BLaER1 treated with 17β-estradiol and CSF1 and Interleukin-3, amounts not matched to agents 10 nM and 100 nM (cell line): ENCODE data around the gene C13orf46.

Experiments used
- H3K27ac ChIP-seq, 11 experiments: shearing (Covaris generic); formaldehyde crosslinking; 2 replicates each; pipeline ENCODE4 v1.8.1; 2022
- H3K27me3 ChIP-seq, 11 experiments: shearing (Covaris generic); formaldehyde crosslinking; 2 replicates each; pipeline ENCODE4 v1.8.1; 2022
- H3K36me3 ChIP-seq, 11 experiments: shearing (Covaris generic); formaldehyde crosslinking; 2 replicates each; pipeline ENCODE4 v1.8.1; 2022
- H3K4me1 ChIP-seq, 10 experiments: shearing (Covaris generic); formaldehyde crosslinking; 2 replicates each; pipeline ENCODE4 v1.8.1; 2022
- H3K4me2 ChIP-seq, 11 experiments: shearing (Covaris generic); formaldehyde crosslinking; 2 replicates each; pipeline ENCODE4 v1.8.1; 2022
- H3K4me3 ChIP-seq, 10 experiments: shearing (Covaris generic); formaldehyde crosslinking; 2 replicates each; pipeline ENCODE4 v1.8.1; 2022
- H3K9ac ChIP-seq, 11 experiments: shearing (Covaris generic); formaldehyde crosslinking; 2 replicates each; pipeline ENCODE4 v1.8.1; 2022
- H3K9me3 ChIP-seq, 11 experiments: shearing (Covaris generic); formaldehyde crosslinking; replicated peaks in 1 of 11; 2 replicates each; pipeline ENCODE4 v1.8.1; 2022
- H4K20me1 ChIP-seq, 11 experiments: shearing (Covaris generic); formaldehyde crosslinking; 2 replicates each; pipeline ENCODE4 v1.8.1; 2022
- Cebpa-rat ChIP-seq, 11 experiments: shearing (Covaris generic); IDR thresholded peaks; 2 replicates each; pipeline ENCODE4 v1.8.1; 2022

The C13orf46 gene

DNA sequence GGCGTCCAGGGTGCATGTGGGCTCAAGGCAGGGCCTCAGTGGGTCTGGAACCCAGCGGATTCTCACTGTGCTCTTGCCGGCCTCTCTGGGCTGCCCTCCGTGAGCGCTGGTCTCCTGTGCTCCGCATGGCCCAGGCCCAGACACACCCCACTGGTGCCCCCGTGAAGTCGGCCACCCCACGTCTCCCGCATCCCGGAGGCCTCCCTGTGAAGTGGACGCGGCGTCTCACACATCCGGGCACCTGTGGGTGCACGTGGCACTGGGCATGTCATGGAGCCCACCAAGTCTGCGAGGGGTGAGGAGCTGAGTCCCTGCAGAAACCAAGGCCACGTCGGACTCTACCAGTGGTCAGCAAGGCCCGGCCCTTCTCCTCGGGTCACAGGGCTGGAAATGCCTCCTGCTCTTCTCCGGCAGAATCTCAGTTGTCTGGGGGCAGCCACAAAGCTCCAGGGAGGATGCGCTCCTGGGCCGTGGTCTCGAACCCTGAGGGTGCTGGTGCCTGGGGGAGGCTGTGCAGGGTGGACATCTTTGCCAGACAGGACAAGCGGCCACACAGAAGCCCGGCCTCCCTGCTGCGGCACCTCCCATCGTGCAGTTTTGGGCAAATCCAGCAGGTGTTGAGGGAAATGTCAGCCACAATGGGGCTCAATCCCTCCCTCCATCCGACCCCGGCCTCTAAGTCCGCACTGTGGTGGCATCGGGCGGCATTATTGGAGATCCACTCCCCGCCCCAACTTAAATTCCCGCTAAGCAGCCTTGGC is 2.2 kb downstream of the C13orf46 start:
- peaks cover 0 to 50% (median 2%) of the 10 kb centered on the region in 11 experiments; a peak in 8 of 22 replicates for H4K20me1 ChIP-seq
- H3K4me3 ChIP-seq, result no peak overlapping the region
- H3K36me3 ChIP-seq, result peaks cover 24 to 81% (median 39%) of the 10 kb centered on the region in 11 experiments

DNA sequence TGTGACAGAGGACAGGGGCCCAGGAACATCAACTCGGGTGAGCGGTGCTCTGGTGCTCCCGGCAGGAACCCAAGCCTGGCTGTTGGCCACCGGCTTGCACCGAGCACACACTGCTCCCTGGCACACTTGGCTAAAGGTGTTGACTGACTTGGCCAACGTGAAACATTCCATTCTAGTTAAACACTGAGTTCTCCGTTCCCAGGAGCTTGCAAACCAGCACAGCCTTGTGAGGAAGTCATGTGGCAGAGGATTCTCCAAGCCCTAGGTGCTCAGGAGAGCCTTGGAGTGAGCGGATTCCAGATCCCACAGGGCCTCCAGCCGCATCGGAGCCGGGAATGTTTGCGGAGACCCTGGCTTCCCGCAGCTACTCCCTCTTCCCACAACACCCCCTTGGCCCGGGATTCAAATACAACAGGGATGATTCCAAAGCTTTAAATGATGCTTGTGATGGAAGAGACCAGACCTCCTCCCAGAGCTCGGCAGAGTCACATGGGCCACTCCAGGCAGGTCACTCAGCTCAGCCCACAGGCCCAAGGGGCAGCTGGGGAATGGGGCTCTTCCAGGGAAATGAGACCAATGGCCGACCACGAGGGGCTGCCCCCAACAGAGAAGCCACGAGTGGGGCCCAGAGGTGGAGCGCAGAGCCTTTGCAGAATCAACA is 2.9 kb downstream of the C13orf46 start:
- no peak for TF ChIP-seq Cebpa-rat (IDR thresholded peaks at IDR 0.05)
- no peak overlapping the region for H3K27ac ChIP-seq
- H3K4me3 ChIP-seq, result no peak overlapping the region

More for the DNA sequence above, 2.2 kb downstream of the C13orf46 start:
- no peak overlapping the region for H3K27ac ChIP-seq
- H3K9me3 ChIP-seq, result peaks cover 0 to 15% (median 6%) of the 10 kb centered on the region in 11 experiments; a peak in 11 of 22 replicates
- no peak for TF ChIP-seq Cebpa-rat (IDR thresholded peaks at IDR 0.05)
- H3K9ac ChIP-seq, result no peak overlapping the region
- H3K27me3 ChIP-seq, result no peaks in the 10 kb centered on the region
- no peak overlapping the region for H3K4me2 ChIP-seq
- H3K4me1 ChIP-seq, result peaks cover 0 to 2% (median 0%) of the 10 kb centered on the region in 10 experiments; a peak in 2 of 20 replicates

DNA sequence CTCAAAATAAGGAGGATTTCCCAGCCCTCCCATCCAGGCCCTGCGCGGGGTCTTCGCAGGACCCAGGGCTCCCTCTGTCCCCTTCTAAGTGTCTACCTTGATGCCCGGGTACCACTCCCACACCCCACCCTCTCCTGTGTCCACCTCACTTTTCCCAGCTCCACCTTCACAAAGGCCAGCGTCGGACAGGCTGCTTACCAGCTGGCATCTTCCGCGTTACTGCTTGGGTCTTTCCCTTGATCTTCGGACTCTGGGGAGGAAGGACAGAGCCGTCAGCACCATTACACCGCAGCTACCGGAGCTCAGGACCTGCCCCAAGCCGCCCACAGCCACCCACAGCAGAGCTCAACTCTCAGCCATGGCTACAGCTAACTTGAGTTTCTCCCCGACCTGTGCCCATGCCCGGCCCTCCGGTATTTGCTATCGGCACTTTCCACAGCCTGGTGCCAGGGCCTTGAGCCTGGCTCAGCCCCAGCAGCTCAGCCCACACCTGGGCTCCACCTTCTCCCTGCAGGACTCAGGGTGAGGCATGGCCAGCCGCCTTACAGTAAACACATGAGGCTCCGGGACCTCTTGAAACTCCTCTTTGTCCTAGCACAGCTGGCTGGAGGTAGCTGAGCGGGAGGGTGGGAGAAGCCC is 3.8 kb downstream of the C13orf46 start:
- H4K20me1 ChIP-seq, result peaks cover 0 to 40% (median 0%) of the 10 kb centered on the region in 11 experiments; a peak in 4 of 22 replicates
- no peak overlapping the region for H3K27ac ChIP-seq
- no peaks in the 10 kb centered on the region for H3K27me3 ChIP-seq
- no peaks in the 10 kb centered on the region for H3K4me1 ChIP-seq
- peaks cover 15 to 70% (median 32%) of the 10 kb centered on the region in 11 experiments for H3K36me3 ChIP-seq
- TF ChIP-seq Cebpa-rat (IDR thresholded peaks at IDR 0.05), result no peak
- peaks cover 0 to 18% (median 8%) of the 10 kb centered on the region in 11 experiments; a peak in 11 of 22 replicates for H3K9me3 ChIP-seq
- H3K4me2 ChIP-seq, result no peak overlapping the region
- no peak overlapping the region for H3K4me3 ChIP-seq
- H3K9ac ChIP-seq, result no peak overlapping the region

More for the DNA sequence above, 2.9 kb downstream of the C13orf46 start:
- H3K9ac ChIP-seq, result no peak overlapping the region
- H3K4me2 ChIP-seq, result no peak overlapping the region
- no peaks in the 10 kb centered on the region for H3K4me1 ChIP-seq
- H3K36me3 ChIP-seq, result peaks cover 23 to 79% (median 40%) of the 10 kb centered on the region in 11 experiments
- peaks cover 0 to 18% (median 8%) of the 10 kb centered on the region in 11 experiments; a peak in 11 of 22 replicates for H3K9me3 ChIP-seq
- H4K20me1 ChIP-seq, result peaks cover 0 to 48% (median 0%) of the 10 kb centered on the region in 11 experiments; a peak in 4 of 22 replicates
- H3K27me3 ChIP-seq, result no peaks in the 10 kb centered on the region

DNA sequence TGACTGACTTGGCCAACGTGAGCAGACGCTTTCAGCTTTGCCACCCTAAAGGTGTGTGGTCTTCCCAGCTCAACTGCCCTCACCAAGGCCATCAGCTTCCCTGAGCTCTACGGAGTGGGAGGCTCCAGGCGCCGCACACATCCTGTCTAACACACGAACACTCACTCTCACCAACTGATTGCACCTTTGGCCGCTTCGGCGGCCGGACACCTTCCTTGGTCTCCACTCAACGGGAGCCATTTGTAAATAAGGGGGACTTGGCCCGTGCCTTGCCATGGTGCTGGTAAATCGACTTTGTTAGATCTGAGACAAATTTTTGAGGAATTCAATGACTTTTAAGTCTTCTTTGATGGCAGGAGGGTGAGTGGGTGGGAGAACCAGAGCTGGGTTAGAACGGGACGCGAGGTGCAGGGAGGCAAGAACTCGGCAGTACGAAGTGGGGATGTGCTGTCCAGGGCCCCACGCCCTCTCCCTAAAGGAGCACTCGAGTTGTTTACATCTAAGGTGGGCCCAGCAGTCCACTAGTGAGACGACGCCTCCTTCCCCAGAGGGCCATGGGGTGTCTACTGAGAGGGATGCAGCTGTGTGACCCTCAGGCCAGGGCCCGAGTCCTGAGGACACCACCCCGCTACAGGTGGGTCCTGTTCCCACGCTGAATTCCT is 4.4 kb downstream of the C13orf46 start:
- Histone ChIP-seq H3K27ac (no peak overlapping the region), H4K20me1 (peaks cover 0 to 33% (median 0%) of the 10 kb centered on the region in 11 experiments; a peak in 4 of 22 replicates), H3K4me2 (no peak overlapping the region), H3K27me3 (no peaks in the 10 kb centered on the region), H3K36me3 (peaks cover 9 to 64% (median 25%) of the 10 kb centered on the region in 11 experiments; a peak in 20 of 22 replicates), H3K9ac (no peak overlapping the region), H3K4me3 (no peak overlapping the region), H3K4me1 (no peaks in the 10 kb centered on the region), H3K9me3 (peaks cover 0 to 21% (median 8%) of the 10 kb centered on the region in 11 experiments; a peak in 11 of 22 replicates)
- TF ChIP-seq Cebpa-rat (IDR thresholded peaks at IDR 0.05), result no peak

DNA sequence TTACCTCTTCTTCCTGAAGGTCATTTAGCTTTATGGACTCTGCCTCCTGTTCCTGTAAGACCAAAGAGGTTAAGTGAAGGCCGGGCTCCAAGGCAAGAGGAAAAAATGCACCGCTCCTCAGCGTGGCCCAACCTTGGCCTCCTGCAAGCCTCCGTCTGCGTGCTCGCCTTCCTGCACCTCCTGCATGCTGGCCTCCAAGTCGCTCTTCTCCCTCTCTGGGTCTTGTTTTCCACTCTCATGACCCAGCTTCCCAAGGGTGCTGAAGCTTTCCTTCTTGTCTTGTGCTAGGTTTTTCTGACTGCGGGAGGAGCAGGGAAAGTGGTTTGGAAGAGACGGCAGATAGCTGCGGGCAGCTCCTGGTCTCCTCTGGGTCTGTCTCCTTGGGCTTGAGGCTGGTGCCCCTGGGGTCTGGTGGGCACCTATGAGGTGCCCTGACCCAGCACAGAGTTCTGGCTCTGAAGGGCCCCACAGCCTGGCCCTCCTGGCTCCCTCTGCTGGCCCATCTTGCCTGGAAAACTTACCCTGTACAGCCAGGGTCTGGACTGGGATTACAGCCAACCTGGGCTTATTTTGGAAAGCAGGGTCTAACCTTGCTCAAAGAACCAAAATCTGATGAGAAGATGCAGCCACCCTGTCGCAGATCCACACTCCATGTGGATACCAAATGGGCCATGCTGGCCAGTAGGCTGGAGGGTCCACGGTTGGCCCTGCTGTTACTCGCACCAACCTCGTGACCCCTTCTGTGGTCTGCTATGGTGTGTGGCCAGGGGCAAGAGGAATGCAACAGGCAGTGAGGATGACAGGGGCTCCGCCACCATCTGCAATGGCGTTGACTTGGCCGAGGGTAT is 5.2 kb downstream of the C13orf46 start:
- Histone ChIP-seq H3K4me1 (no peaks in the 10 kb centered on the region), H3K27me3 (no peaks in the 10 kb centered on the region), H3K4me2 (no peak overlapping the region), H3K36me3 (peaks cover 5 to 59% (median 21%) of the 10 kb centered on the region in 11 experiments; a peak in 19 of 22 replicates), H3K9me3 (peaks cover 0 to 23% (median 8%) of the 10 kb centered on the region in 11 experiments; a peak in 11 of 22 replicates), H4K20me1 (peaks cover 0 to 28% (median 0%) of the 10 kb centered on the region in 11 experiments; a peak in 4 of 22 replicates), H3K4me3 (no peak overlapping the region), H3K27ac (no peak overlapping the region; a peak in 1 of 22 replicates), H3K9ac (no peak overlapping the region)
- TF ChIP-seq Cebpa-rat (IDR thresholded peaks at IDR 0.05), result no peak

DNA sequence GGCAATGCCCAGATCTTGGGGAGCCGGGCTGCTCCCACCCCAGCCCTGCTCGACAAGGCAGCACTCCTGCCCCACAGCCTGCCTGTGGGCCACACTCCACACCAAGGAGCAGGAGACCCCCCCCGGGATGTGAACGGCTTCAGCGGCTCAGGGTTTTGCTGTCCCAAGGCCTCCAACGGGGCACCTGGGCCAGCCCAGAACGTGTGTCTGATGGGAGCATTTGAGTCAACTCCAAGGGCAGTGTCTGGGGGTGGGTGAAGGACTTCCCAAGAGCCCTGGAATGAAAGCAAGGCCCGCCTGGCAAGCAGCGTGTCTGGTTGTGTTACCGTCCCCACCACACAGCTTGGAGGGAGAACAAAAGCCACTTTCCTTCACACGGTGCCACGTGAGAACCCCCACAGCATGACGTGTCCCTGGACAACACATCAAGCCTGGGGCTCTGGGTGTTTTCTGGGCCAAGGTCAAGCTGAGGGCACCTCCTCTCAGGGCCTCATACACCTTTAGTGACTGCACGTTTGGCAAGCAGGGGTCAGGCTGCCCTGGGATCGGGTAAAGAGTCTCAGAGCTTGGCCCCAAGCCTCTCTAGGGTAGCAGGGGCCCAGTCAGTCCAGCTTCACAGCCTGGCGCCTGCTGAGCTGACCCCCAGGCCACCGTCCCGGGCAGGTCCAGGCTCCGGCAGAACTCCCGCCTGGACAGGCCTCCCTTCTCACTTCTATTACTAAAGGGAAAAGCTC is 6.0 kb downstream of the C13orf46 start:
- Histone ChIP-seq H3K4me1 (no peaks in the 10 kb centered on the region), H3K9me3 (peaks cover under 1 to 30% (median 10%) of the 10 kb centered on the region in 11 experiments; a peak in 14 of 22 replicates), H3K27ac (no peak overlapping the region), H3K4me2 (no peak overlapping the region), H3K27me3 (no peaks in the 10 kb centered on the region), H3K36me3 (peaks cover 0 to 51% (median 13%) of the 10 kb centered on the region in 11 experiments; a peak in 13 of 22 replicates), H3K4me3 (no peak overlapping the region), H3K9ac (no peak overlapping the region), H4K20me1 (peaks cover 0 to 20% (median 0%) of the 10 kb centered on the region in 11 experiments; a peak in 4 of 22 replicates)
- no peak for TF ChIP-seq Cebpa-rat (IDR thresholded peaks at IDR 0.05)

DNA sequence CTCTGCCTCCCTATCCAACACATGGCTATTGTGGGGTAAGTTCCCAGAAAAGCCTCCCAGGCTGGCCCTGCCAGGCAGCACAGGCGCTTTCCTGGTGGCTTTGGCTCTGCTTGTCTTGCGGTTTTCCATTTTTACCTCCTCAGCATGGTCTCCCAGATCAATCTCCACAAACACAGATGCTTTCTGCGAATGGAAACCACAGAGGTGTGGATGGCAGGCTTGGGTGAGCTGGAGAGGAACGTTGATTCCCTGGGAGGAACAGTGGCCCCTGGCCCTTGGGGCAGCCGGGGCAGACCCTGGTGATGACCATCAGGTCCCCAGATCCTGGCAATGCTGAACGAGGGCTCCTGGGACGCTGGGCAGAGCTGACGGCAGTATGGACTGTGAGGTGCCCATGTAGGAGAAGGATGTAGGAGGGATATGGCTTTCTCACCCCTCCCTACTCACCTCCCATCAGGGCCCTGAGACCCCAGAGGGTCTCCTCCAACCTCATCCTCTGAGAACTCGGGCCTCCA is 6.6 kb downstream of the C13orf46 start:
- H3K9ac ChIP-seq, result no peak overlapping the region
- no peak overlapping the region for H3K27ac ChIP-seq
- no peak overlapping the region for H3K4me3 ChIP-seq
- H3K4me2 ChIP-seq, result no peak overlapping the region
- H4K20me1 ChIP-seq, result peaks cover 0 to 14% (median 0%) of the 10 kb centered on the region in 11 experiments; a peak in 3 of 22 replicates
- H3K9me3 ChIP-seq, result peaks cover 6 to 37% (median 15%) of the 10 kb centered on the region in 11 experiments; a peak in 17 of 22 replicates
- H3K36me3 ChIP-seq, result peaks cover 0 to 45% (median 13%) of the 10 kb centered on the region in 11 experiments; a peak in 13 of 22 replicates
- H3K27me3 ChIP-seq, result no peaks in the 10 kb centered on the region
- no peak for TF ChIP-seq Cebpa-rat (IDR thresholded peaks at IDR 0.05)
- no peaks in the 10 kb centered on the region for H3K4me1 ChIP-seq
